Hepatic stellate cell (primary cell): ENCODE measurements around the gene ORC5.
"Not testable (repeated sequence)": the region's sequence is repeated elsewhere in the genome, so short reads cannot be mapped to it uniquely, and the experiment has no call there.

ENCODE experiments used
- DNase-seq: peaks from one replicate; pipeline ENCODE4 v3.0.0; 2011; ENCODE audit warnings: low spot score

ORC5 gene

DNA sequence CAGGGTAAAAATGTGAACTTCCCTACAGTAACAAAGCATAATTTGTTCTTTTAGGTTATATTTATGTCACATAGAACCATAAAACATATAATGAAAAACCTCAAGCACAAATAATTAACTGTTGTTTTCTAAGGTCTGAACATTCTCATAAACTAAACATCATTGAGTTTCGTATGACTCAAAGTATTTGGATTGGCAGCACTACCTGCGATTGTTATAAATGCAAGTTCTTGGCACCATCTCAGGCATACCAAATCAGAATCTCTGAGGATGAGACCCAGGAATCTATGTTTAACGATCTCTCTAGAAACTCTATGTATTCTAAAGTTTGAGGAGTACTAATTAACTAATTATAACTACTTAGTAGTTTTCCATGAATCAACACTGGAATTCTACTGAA is 22.5 kb downstream of the ORC5 start:
- no peak for DNase-seq

DNA sequence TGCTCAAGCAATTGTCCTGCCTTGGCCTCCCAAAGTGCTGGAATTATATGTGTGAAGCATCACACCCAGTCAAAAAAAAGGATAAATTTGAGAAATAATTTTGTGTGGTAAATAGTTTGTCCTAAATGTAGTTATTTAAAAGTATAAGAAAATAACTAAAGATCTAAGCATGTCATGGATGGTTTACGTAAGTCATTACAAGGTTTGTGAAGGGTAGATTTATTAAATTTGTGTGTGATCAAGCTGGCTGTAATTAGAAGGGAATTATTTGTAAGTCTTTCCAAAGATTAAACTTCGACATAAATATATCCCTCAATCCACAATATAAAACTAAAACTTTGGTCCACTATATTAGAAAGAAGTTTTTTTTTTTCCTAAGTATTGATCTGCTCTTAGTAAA is 28.6 kb downstream of the ORC5 start:
- no peak for DNase-seq

- not testable (repeated sequence) for DNase-seq
Observed at GRCh38 chr7:104177565-104178083, 30.2 kb downstream of the ORC5 start.

DNA sequence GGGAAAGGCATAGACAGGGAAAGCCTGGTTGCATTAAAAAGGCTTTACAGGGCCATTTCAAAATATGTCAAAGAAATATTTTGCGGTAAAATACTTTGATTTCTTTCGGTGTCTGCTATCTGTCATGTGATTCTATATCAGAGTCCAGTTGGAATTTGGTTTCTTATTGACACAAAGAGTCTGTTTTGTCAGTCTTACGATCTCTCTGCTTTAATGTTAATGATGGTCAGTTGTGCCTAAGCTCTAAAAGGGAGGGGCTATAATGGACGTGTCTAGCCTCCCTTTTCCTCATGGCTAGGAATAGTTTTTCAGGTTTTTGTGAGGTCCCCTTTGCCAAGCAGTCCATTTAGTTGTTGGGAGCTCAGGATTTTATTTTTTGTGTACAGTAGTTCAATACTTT is 31.5 kb downstream of the ORC5 start:
- DNase-seq: no peak

DNA sequence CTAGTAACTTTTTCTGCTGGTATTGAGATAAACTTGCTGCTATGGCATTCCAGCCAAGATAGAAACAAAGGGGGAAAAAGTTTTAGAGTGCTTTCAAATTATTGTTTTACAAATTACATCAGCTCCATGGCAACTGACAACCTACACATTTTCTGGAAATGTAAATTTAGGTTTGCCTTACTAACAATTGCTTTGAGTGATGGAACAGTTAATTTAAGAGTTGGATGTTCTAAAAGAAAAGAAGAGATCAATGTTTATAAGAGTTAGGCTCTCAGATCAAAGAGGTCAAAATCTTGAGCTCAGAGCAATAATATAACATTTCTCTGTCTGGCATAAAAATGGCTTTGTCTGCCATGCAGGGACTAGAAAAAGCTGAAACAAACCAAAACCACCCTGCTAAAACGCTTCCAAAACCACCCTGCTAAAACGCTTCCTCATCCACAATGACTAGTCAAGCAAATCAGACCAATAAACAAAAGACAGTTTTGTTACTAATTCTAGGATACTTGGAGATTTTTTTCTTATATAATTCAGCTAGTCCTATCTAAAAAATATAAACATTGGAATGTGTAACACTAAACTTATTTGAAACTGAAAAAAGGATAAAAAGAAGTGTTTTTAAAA is 32.3 kb downstream of the ORC5 start:
- DNase-seq: no peak

- DNase-seq: no peak
Observed at GRCh38 chr7:104174798-104175197, 33.0 kb downstream of the ORC5 start.

GRCh38 chr7:104162081-104162480 is 45.7 kb downstream of the ORC5 start:
- DNase-seq: no peak

- no peak for DNase-seq
Observed at GRCh38 chr7:104161244-104161643, 46.6 kb downstream of the ORC5 start.

DNA sequence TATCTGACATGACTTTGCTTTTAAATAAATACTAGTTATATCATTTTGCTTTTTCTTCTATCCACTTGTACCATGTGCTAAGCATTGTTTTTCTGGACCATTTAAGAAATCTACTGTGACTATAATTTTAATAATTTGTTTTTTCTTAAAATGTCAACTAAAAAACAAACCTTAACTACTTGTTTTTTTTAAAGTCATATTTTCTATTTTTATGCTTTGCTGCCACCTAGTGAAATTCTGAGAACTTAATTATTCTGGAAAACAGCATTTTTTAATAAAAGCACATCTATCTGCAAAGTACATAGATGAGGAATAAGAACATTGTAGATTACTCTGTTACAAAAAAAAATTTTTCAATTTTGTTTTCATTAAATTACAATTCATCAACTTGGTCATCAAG is 47.4 kb downstream of the ORC5 start:
- DNase-seq: no peak

DNA sequence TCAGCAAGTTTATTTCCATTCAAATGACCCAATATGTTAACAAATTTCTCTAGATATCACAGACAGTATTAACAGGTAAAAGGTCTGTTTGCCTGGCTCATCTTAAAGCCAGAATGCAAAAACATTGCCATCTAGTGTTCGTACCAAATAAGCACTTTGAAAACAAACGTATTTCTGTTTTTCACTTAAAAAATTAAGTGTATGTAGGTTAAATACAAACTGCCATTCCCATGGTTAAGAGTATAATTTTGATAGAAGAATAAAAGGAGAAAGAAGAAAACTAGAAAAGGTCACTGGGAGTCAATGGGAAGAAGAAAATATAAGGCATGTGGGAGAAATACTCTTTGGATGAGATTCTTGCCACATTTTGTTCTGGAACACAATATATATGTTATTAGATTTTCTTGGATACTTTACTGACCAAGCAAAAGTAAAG is 51.0 kb downstream of the ORC5 start:
- DNase-seq: no peak

- no peak for DNase-seq
Observed at GRCh38 chr7:104153287-104153686, 54.5 kb downstream of the ORC5 start.

DNA sequence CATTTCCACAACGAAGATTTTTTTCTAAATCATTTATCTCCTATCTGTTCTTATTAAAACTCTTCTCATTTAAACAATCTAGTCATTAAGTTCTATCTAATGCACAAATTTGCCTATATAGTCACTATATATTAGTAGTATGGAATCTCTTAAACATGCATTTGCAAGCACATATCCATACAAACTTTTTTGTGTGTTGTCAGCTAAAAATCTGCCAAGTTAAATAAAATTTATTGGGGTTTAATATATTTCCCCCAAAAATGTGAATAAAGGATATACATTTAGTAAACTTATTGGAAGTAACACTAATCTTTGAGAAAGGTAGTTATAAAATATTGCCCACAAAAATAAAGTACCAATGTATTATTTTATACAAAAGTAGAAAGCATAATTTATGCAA is 55.3 kb downstream of the ORC5 start:
- no peak for DNase-seq

DNA sequence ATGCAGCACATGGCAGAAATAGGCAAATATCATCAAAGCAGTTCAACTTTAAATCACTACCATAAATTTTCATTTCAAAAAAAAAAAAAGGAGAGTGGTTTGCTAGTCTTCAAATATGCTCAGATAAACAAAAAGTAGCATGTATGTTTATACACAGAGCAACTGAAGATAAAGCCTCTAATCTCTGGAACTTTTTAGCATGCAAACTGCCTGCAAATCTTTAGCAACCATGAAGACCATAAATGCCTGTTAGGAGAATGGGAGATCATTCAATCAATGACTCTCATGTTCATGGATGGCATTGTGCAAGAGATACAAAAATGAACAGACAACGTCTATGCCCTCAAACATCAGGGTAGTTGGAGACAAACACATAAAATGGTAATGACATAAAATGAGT is 57.3 kb downstream of the ORC5 start:
- no peak for DNase-seq

- no peak for DNase-seq
Observed at GRCh38 chr7:104149822-104150221, 58.0 kb downstream of the ORC5 start.

DNA sequence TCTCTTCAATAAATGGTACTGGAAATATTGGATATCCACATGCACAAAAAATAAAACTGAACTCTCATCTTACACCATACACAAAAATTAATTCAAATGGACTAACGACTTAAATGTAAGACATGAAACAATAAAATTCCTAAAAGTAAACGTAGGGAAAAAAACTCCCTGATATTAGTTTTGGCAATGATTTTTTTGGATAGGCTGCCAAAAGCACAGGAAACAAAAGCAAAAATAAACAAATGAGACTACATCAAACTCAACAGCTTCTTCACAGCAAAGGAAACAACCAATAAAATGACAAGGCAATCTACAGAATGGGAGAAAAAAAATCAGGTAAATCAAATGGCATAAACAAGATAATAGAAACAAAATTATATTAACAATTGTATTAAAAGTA is 65.7 kb downstream of the ORC5 start:
- no peak for DNase-seq

- peak; percentile 40 for DNase-seq
Observed at GRCh38 chr7:104137971-104138370, 69.8 kb downstream of the ORC5 start.

- DNase-seq: no peak
Observed at GRCh38 chr7:104137511-104137910, 70.3 kb downstream of the ORC5 start.

GRCh38 chr7:104136981-104137380 is 70.8 kb downstream of the ORC5 start:
- DNase-seq: no peak

GRCh38 chr7:104136561-104136960 is 71.3 kb downstream of the ORC5 start:
- DNase-seq: no peak

DNA sequence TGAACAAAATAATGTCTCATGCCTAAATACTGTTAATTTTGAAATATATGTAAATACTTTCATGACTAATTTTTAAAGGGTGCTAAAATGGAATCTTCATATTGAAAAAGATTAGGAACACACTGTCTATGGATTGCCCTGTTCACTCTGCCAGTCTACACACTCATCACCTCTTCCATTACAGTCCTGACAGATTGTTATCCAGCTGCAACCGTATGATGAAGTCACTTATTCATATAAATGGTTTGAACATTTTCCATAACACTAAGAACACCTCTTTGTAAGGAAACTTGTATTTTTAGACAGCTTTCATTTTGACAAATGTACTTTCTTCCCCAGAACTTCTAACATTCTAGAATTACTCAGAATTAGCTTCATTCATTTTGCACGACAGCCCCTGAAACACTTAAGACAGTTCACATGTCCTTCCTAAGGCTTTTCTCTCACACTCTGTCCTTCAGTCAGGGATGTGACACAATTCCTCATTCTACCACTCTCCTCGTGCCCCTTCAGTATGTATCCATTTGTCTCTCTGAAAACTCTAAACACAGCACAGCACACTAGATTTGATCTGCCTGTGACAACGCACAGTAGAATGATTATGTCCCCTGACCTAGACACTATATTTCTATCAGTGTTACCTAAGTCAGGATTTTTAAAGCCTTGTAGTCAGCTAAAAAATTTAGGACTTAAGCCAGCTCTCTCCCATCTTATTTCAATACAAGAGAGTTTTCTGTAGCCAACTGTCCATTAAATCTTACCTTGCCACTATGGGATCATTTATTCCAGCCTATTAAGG is 71.9 kb downstream of the ORC5 start:
- DNase-seq: no peak

- no peak for DNase-seq
Observed at GRCh38 chr7:104133238-104133637, 74.6 kb downstream of the ORC5 start.

DNA sequence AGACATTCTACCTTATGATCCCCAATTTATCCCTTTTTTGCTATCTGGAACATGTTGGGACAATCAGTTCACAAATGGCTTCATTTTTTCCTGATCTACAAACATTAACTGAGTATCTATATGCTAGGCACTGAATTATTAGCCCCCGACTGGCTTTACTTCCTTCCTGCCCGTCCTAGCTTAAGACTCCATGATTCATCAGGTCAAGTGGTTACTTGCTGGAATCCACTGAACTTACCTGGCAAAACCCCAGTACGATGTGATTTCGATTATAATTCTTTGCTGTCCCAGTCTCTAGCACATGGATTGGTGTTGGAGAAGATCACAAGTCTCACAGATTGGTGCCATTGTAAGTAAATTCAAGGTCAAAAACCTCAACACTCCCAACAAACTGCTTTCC is 77.1 kb downstream of the ORC5 start:
- DNase-seq: no peak

GRCh38 chr7:104127204-104127603 is 80.6 kb downstream of the ORC5 start:
- no peak for DNase-seq

- DNase-seq: no peak
Observed at GRCh38 chr7:104126411-104126841, 81.4 kb downstream of the ORC5 start.
